H7 (cell line): ENCODE results near the gene UNC5B. TPM values are rescaled to one million over a fixed set of nuclear protein-coding genes. Genes with fewer than 3 reads are reported as not detected.

Experiments used
- DNase-seq: peaks from one replicate; pipeline ENCODE4 v3.0.0; 2012
- H3K27me3 ChIP-seq: 2 replicates; pipeline ENCODE4 v1.6.0; 2011; ENCODE audit warnings: mild to moderate bottlenecking, low read length; ENCODE audit not compliant: control insufficient read depth, insufficient read depth
- H3K36me3 ChIP-seq: replicated peaks from 2 replicates; pipeline ENCODE4 v1.5.1; 2011; ENCODE audit warnings: low read length; ENCODE audit not compliant: control insufficient read depth, insufficient read depth
- H3K4me3 ChIP-seq: 2 replicates; pipeline ENCODE4 v1.5.1; 2011; ENCODE audit warnings: low read depth, mild to moderate bottlenecking, control low read depth, low read length, moderate library complexity; ENCODE audit not compliant: insufficient read depth
- total RNA-seq: library from RNA; depleted of rRNA; stranded (reverse); fragments of >200 nt; shearing (Covaris generic); gene quantifications from 2 replicates; pipeline ENCODE4 v1.2.3, GENCODE V29; 2014

Gene UNC5B
- total RNA-seq, 1 experiment from 2014 or later = 34.7 TPM

GRCh38 chr10:71223347-71224058, 11.1 kb downstream of the UNC5B start:
- Histone ChIP-seq H3K27me3 (peaks cover 2% of the 10 kb centered on the region; the same call in 1 of the 2 replicates), H3K36me3 (no peaks in the 10 kb centered on the region), H3K4me3 (no peak overlapping the region)
- DNase-seq = peak; percentile 19

GRCh38 chr10:71225291-71226058, 13.1 kb downstream of the UNC5B start:
- Histone ChIP-seq H3K4me3 (no peak overlapping the region), H3K27me3 (no peaks in the 10 kb centered on the region), H3K36me3 (no peaks in the 10 kb centered on the region)
- peak; percentile 16 for DNase-seq

GRCh38 chr10:71228875-71229675, 16.7 kb downstream of the UNC5B start:
- DNase-seq = no peak
- no peaks in the 10 kb centered on the region for H3K36me3 ChIP-seq
- H3K27me3 ChIP-seq = no peaks in the 10 kb centered on the region
- no peak overlapping the region for H3K4me3 ChIP-seq

- DNase-seq = no peak
- Histone ChIP-seq H3K27me3 (no peaks in the 10 kb centered on the region), H3K4me3 (no peak overlapping the region)
These were observed 17.6 kb downstream of the UNC5B start for GRCh38 chr10:71229726-71230655.

GRCh38 chr10:71230656-71231025, 18.3 kb downstream of the UNC5B start:
- no peak for DNase-seq
- Histone ChIP-seq H3K27me3 (no peaks in the 10 kb centered on the region), H3K36me3 (no peaks in the 10 kb centered on the region), H3K4me3 (no peak overlapping the region)

More at GRCh38 chr10:71229726-71230655, 17.6 kb downstream of the UNC5B start:
- no peaks in the 10 kb centered on the region for H3K36me3 ChIP-seq

- Histone ChIP-seq H3K27me3 (no peaks in the 10 kb centered on the region), H3K36me3 (no peaks in the 10 kb centered on the region), H3K4me3 (no peak overlapping the region)
- DNase-seq = no peak
These were observed 18.8 kb downstream of the UNC5B start for GRCh38 chr10:71231206-71231605.

- H3K4me3 ChIP-seq = no peak overlapping the region
- no peak for DNase-seq
- no peaks in the 10 kb centered on the region for H3K27me3 ChIP-seq
- H3K36me3 ChIP-seq = no peaks in the 10 kb centered on the region
These were observed 20.0 kb downstream of the UNC5B start for GRCh38 chr10:71232089-71232998.

- Histone ChIP-seq H3K4me3 (no peak overlapping the region), H3K27me3 (no peaks in the 10 kb centered on the region), H3K36me3 (no peaks in the 10 kb centered on the region)
- DNase-seq = no peak
These were observed 21.1 kb downstream of the UNC5B start for GRCh38 chr10:71233482-71233892.

GRCh38 chr10:71234004-71234894, 21.9 kb downstream of the UNC5B start:
- Histone ChIP-seq H3K4me3 (no peak overlapping the region), H3K27me3 (no peaks in the 10 kb centered on the region), H3K36me3 (no peaks in the 10 kb centered on the region)
- DNase-seq = no peak

- H3K4me3 ChIP-seq = no peak overlapping the region
These were observed 22.8 kb downstream of the UNC5B start for GRCh38 chr10:71234970-71235685.

GRCh38 chr10:71235808-71236207, 23.4 kb downstream of the UNC5B start:
- H3K36me3 ChIP-seq = no peaks in the 10 kb centered on the region
- no peaks in the 10 kb centered on the region for H3K27me3 ChIP-seq
- no peak overlapping the region for H3K4me3 ChIP-seq
- no peak for DNase-seq

More at GRCh38 chr10:71234970-71235685, 22.8 kb downstream of the UNC5B start:
- no peaks in the 10 kb centered on the region for H3K36me3 ChIP-seq
- DNase-seq = no peak
- no peaks in the 10 kb centered on the region for H3K27me3 ChIP-seq

- Histone ChIP-seq H3K27me3 (no peaks in the 10 kb centered on the region), H3K36me3 (no peaks in the 10 kb centered on the region), H3K4me3 (no peak overlapping the region)
- DNase-seq = no peak
These were observed 23.9 kb downstream of the UNC5B start for GRCh38 chr10:71236286-71236685.
